Choroid plexus epithelial cell (primary cell): ENCODE data around the gene SLC25A48.
A peak's percentile ranks its signal among the peaks of the same experiment; 100 is the strongest.

Experiments used
- DNase-seq: peaks from one replicate; pipeline ENCODE4 v3.0.0-alpha.2; 2010; ENCODE audit warnings: low read depth
- H3K4me3 ChIP-seq: 2 replicates; pipeline ENCODE4 v1.5.1; 2011; ENCODE audit warnings: low read depth, mild to moderate bottlenecking, control low read depth, low read length, moderate library complexity
- TF ChIP-seq, protein P1 (sequence below): conservative IDR thresholded peaks from 2 replicates; pipeline ENCODE4 v1.5.1; 2011; ENCODE audit warnings: low read depth, mild to moderate bottlenecking, control low read depth, inconsistent platforms, low read length, moderate library complexity

Gene SLC25A48

DNA sequence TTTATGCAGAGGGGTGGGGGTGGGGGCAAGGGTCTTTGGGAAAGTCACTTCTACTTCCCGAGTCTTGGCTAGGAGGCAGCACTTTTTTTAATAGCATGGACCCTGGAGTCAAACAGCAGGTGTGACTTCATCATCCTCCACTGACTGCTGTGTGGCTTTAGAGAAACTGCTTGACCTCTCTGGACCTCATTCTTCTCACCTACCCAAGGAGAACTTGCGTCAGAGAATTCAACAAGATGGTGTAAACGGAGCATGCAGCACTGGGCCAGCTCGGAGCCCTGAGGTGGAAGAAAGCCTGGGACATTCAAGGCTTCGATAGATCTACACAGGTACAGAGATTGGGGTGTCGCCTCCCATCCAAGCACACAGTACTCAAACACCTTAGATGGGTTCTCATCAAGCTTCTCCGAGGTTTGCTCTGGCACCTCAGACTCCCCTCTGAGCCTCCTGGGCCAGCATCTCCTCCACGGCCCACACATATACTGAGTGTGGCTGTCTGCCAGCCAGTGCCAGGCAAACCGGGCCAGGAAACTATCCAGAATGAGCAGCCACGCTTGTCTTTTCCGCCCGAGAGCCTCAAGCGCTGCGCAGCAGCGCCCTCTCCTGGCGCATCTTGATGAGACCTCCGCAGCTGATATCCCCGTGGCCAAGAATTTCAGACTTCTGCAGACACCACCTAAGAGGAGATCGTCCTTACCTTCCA, 4.6 kb upstream of the SLC25A48 start:
- DNase-seq, result peak; percentile 68
- TF ChIP-seq, protein P1, sequence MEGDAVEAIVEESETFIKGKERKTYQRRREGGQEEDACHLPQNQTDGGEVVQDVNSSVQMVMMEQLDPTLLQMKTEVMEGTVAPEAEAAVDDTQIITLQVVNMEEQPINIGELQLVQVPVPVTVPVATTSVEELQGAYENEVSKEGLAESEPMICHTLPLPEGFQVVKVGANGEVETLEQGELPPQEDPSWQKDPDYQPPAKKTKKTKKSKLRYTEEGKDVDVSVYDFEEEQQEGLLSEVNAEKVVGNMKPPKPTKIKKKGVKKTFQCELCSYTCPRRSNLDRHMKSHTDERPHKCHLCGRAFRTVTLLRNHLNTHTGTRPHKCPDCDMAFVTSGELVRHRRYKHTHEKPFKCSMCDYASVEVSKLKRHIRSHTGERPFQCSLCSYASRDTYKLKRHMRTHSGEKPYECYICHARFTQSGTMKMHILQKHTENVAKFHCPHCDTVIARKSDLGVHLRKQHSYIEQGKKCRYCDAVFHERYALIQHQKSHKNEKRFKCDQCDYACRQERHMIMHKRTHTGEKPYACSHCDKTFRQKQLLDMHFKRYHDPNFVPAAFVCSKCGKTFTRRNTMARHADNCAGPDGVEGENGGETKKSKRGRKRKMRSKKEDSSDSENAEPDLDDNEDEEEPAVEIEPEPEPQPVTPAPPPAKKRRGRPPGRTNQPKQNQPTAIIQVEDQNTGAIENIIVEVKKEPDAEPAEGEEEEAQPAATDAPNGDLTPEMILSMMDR, result peak; percentile 89
- no peak overlapping the region for H3K4me3 ChIP-seq

DNA sequence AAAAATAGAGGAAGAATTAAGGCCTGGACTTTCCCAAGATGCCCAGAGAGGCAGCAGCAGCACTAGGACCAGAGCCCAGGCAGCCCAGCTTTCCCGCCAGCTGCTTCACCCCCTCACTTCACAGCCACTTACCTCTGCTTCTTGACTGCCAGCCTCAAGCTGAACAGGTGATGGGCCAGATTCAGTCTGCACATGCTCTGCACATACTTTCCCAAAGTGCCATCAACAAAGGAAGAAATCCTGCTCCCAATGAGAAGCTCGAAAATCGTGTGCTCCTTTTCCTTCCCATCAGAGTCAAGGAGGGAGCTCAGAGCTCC, 4.1 kb upstream of the SLC25A48 start:
- no peak for DNase-seq

DNA sequence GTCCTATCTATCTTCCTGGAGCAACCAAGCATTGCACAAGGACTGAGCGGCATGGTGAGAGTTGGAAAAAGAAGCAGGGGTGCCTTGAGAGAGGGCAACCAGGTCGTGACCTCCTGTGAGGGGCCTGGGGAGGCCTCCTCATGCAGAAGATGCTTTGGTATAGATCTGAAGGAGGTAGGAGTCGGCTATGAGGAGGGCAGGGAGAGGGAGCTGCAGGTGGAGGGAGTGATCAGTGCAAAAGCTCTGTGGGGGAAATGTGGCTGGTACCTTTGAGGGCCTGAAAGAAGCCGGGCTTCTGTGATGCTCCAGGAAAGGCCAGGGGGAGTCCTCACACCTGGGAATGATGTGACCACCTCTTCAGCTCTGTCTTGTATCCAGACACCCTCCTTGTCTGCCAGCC, 3.6 kb upstream of the SLC25A48 start:
- DNase-seq, result no peak
- TF ChIP-seq, protein P1, result no peak
- H3K4me3 ChIP-seq, result no peak overlapping the region

More for the DNA sequence above, 4.1 kb upstream of the SLC25A48 start:
- TF ChIP-seq, protein P1, result no peak
- H3K4me3 ChIP-seq, result no peak overlapping the region

DNA sequence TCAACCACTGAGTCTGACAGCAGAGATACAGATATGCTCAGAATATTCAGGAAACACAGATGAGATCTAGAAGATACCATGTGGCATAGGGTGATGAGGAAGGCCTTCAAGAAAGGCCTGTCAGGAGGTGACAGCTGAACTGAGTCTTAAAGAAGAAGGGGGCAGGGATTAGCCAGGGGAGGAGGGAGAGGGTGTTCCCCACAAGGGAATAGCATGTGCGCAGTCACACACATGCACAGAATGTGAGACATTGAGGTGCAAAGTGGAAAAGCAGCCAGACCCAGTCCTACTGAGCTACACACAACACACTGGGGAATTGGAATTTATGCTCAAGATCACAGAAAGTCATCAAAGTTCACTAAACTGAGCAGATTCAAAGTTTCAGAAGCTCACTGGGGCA, 3.0 kb upstream of the SLC25A48 start:
- TF ChIP-seq, protein P1, result no peak
- no peak for DNase-seq
- H3K4me3 ChIP-seq, result no peak overlapping the region

DNA sequence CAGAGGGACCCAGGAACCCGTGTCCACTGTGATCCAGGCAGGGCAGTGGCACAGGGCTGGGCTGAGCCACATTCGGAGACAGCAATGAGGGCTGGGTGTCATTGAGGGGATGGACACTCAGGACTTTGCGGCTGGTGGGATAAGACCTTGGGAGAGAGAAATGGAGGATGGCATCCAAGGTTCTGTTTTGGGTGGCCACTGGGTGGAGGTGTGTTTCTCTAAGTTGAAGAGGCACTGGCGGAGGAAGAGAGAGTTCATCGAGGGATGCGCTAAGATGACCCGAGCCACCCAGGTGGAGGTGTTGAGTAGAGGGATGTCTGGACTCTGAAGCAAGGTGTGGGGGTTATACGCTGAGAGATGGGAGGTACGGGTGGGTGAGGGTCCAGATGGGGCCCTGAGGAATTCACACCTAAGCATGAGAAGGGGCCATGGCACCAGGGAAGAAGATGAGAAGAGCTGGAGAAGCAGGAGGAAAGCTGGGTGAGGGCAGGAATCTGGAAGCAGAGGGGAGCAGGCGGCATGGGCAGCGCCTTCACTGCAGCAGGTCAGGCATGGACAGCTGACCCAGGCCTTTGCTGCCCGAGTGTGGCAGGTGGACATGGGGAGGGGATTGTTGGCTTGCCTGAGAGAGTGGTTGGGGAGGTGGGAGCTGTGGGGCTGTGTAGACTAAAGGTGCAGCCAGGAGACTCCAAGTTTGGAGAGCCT, 2.5 kb upstream of the SLC25A48 start:
- TF ChIP-seq, protein P1, result no peak

DNA sequence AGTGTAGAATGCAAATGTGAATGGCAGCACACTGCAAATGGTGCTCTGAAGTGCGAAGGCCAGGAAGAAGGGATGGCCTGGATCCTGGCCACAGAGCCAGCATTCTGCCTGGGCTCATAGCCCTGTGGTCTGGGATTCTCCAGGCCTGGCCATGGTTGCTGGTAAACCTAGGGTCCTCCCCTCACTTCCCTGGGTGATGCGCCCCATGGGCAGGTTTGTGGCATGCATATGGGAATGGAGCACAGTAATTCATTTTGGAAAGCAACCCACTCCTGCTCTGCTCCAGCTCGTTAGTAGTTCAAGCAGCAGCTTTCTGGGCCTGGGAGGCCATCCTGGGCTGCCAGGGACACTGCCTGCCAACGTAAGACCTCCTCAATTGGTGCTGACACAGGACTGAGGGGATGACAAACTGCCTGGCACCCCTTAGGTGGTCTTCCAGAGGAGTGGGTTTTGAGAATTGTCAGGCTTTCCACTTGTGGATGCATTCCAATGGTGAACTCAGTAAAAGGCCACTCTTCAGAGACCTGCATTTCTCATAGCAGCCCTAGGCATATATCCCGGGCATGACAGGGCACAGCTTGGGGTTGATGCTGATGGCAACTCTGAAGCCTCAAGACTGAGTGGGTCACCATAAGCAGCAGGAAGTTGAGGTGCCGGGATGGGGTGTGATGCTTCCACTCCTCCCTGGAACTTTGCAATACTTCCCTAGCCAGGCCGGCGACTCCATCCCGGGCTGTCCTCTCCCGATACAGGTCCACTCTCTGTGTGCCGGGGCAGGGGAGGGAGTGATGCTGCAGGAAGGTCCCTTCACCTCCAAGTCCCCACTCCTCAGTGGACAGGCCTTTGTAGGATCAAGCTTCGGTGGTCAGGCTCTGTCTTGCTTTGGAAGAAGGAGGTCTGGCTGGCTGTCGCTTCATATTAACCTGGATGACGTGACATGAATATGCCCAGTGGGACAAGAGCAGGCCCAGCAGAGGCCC, 1.2 kb upstream of the SLC25A48 start:
- DNase-seq, result no peak
- TF ChIP-seq, protein P1, result no peak

More for the DNA sequence above, 2.5 kb upstream of the SLC25A48 start:
- DNase-seq, result no peak
- no peak overlapping the region for H3K4me3 ChIP-seq

More for the DNA sequence above, 1.2 kb upstream of the SLC25A48 start:
- no peak overlapping the region for H3K4me3 ChIP-seq
